Aorta (tissue), 5 donors: Measurements from ENCODE around the gene RSBN1. TPM values are rescaled to one million over a fixed set of nuclear protein-coding genes. Genes with fewer than 3 reads are reported as not detected.

ENCODE experiments used
- ATAC-seq: fragments of 200-7000 bp; cut with Tn5 transposase; one replicate; pipeline ENCODE4 v1.9.1; 2022; ENCODE audit warnings: moderate library complexity; ENCODE audit not compliant: low FRiP score
- DNase-seq, 2 donors: peaks; one replicate each; pipeline ENCODE4 v3.0.0-alpha.2; 2020
- H3K27ac ChIP-seq, 2 donors: one replicate each; pipeline ENCODE4 v1.5.1; 2013; ENCODE audit warnings: low read length in 2 of 2, mild to moderate bottlenecking in 2 of 2, moderate library complexity in 2 of 2, control low read depth in 1 of 2, inconsistent platforms in 1 of 2, low read depth in 1 of 2
- H3K27me3 ChIP-seq, 2 donors: one replicate each; pipeline ENCODE4 v1.6.1; 2013; ENCODE audit warnings: control low read depth in 1 of 2, low read length in 1 of 2, mild to moderate bottlenecking in 1 of 2, moderate library complexity in 1 of 2; ENCODE audit not compliant: insufficient read depth in 2 of 2, control insufficient read depth in 1 of 2
- H3K36me3 ChIP-seq, 2 donors: one replicate each; pipeline ENCODE4 v1.6.1; 2013; ENCODE audit warnings: control low read depth in 1 of 2, low read length in 1 of 2, mild to moderate bottlenecking in 1 of 2; ENCODE audit not compliant: insufficient read depth in 2 of 2, control insufficient read depth in 1 of 2
- H3K4me1 ChIP-seq, 2 donors: one replicate each; pipeline ENCODE4 v1.6.1; 2013; ENCODE audit warnings: low read length in 2 of 2, control low read depth in 1 of 2, mild to moderate bottlenecking in 1 of 2, moderate library complexity in 1 of 2; ENCODE audit not compliant: insufficient read depth in 2 of 2, control insufficient read depth in 1 of 2
- H3K4me3 ChIP-seq, 2 donors: one replicate each; pipeline ENCODE4 v1.5.1; 2013; ENCODE audit warnings: low read length in 2 of 2, control low read depth in 1 of 2, mild to moderate bottlenecking in 1 of 2
- H3K9me3 ChIP-seq: one replicate; pipeline ENCODE4 v1.6.1; 2013; ENCODE audit warnings: mild to moderate bottlenecking, low read length; ENCODE audit not compliant: control insufficient read depth
- WGBS, 2 donors: extraction: QIAGEN DNeasy Blood & Tissue Kit; methylation state at CpG; one replicate each; pipeline ENCODE4 v1.1.7; 2013; 5-methylcytosine and 5-hydroxymethylcytosine counted together
- intact Hi-C, 2 donors: fragments of 100-400 bp; cut with DNase I; formaldehyde crosslinking; loops; one replicate each; pipeline versions ENCODE4 v1.14.2 to v1.15.0; 2022
- polyA plus RNA-seq, 2 donors: library from polyadenylated mRNA; stranded (reverse); fragments of 200-250 nt; gene quantifications; one replicate each; pipeline ENCODE4 v1.2.3, GENCODE V29; 2013
- total RNA-seq, 2 donors: library from RNA; stranded (reverse); fragmentation: NEBNext Ultra II Directional; extraction: Animal tissue kit (Norgen Biotek cat#: 25700); gene quantifications; one replicate each; pipeline ENCODE4 v1.2.1, GENCODE V29; 2021
- donor health status: healthy with polysubstance abuse.
- donor health status: Bipolar disorder and iron deficiency.
- donor health status: DM: no; HTN: no; CAD: no.
- donor health status: DM: no; HTN: no; CAD: no.
- donor health status: DM: yes; HTN: yes; CAD: no.

RSBN1 gene
- total and polyA plus RNA-seq, 4 donors = 3.6 to 22.5 (median 11.1) TPM

- Histone ChIP-seq H3K27me3 (no peaks in the 10 kb centered on the region), H3K4me1 (peaks cover 1 to 3% of the 10 kb centered on the region in 2 donors), H3K27ac (no peak overlapping the region), H3K4me3 (no peak overlapping the region), H3K9me3 (no peaks in the 10 kb centered on the region), H3K36me3 (no peaks in the 10 kb centered on the region)
- 86 to 88% methylated on average over 4 of the region's 4 CpGs for WGBS, 2 donors
- ATAC-seq (no peak), DNase-seq (no peak)
- intact Hi-C loops = no loop called here
These were observed 3.7 kb downstream of the RSBN1 start for GRCh38 chr1:113808450-113809195.

GRCh38 chr1:113805639-113806038, 6.6 kb downstream of the RSBN1 start:
- intact Hi-C loops = no loop called here

GRCh38 chr1:113805256-113805531, 7.1 kb downstream of the RSBN1 start:
- DNase-seq = no peak
- Histone ChIP-seq H3K27me3 (no peaks in the 10 kb centered on the region), H3K4me1 (peaks cover 1 to 3% of the 10 kb centered on the region in 2 donors), H3K4me3 (no peak overlapping the region), H3K27ac (no peak overlapping the region), H3K9me3 (no peaks in the 10 kb centered on the region), H3K36me3 (no peaks in the 10 kb centered on the region)
- intact Hi-C loops = no loop called here
- WGBS, 2 donors = 95 to 96% methylated on average over 6 of the region's 6 CpGs
- no peak for ATAC-seq

More at GRCh38 chr1:113805639-113806038, 6.6 kb downstream of the RSBN1 start:
- no peaks in the 10 kb centered on the region for H3K27me3 ChIP-seq
- ATAC-seq = no peak
- H3K4me3 ChIP-seq = no peak overlapping the region
- H3K9me3 ChIP-seq = no peaks in the 10 kb centered on the region
- DNase-seq = no peak
- H3K36me3 ChIP-seq = no peaks in the 10 kb centered on the region
- peaks cover 1 to 3% of the 10 kb centered on the region in 2 donors for H3K4me1 ChIP-seq
- 94 to 95% methylated on average over 4 of the region's 4 CpGs for WGBS, 2 donors
- H3K27ac ChIP-seq = no peak overlapping the region

- ATAC-seq (peak; percentile 78), DNase-seq (no peak)
- Histone ChIP-seq H3K27ac (no peak overlapping the region), H3K27me3 (no peaks in the 10 kb centered on the region), H3K4me3 (no peak overlapping the region), H3K4me1 (peaks cover 0 to 3% of the 10 kb centered on the region in 2 donors), H3K9me3 (no peaks in the 10 kb centered on the region), H3K36me3 (no peaks in the 10 kb centered on the region)
- 52 to 54% methylated on average over 8 of the region's 8 CpGs for WGBS, 2 donors
- intact Hi-C loops = no loop called here
These were observed 7.6 kb downstream of the RSBN1 start for GRCh38 chr1:113804421-113805255.

GRCh38 chr1:113802367-113803007, 9.8 kb downstream of the RSBN1 start:
- ATAC-seq = no peak
- H3K27me3 ChIP-seq = no peaks in the 10 kb centered on the region
- H3K4me1 ChIP-seq = peaks cover 3 to 4% of the 10 kb centered on the region in 2 donors
- no peak overlapping the region for H3K4me3 ChIP-seq
- no peaks in the 10 kb centered on the region for H3K9me3 ChIP-seq
- H3K36me3 ChIP-seq = no peaks in the 10 kb centered on the region
- H3K27ac ChIP-seq = no peak overlapping the region
- DNase-seq = no peak
- intact Hi-C loops = no loop called here
- 98 to 100% methylated on average over 3 of the region's 3 CpGs for WGBS, 2 donors

- DNase-seq = no peak
- Histone ChIP-seq H3K27ac (no peak overlapping the region), H3K9me3 (no peaks in the 10 kb centered on the region), H3K36me3 (no peaks in the 10 kb centered on the region), H3K4me1 (peaks cover 3 to 4% of the 10 kb centered on the region in 2 donors), H3K4me3 (no peak overlapping the region), H3K27me3 (no peaks in the 10 kb centered on the region)
- 22 to 33% methylated on average over 3 of the region's 3 CpGs for WGBS, 2 donors
- no peak for ATAC-seq
- intact Hi-C loops = no loop called here
These were observed 11.8 kb downstream of the RSBN1 start for GRCh38 chr1:113800487-113800886.

- H3K9me3 ChIP-seq = no peaks in the 10 kb centered on the region
- DNase-seq = no peak
These were observed 14.8 kb downstream of the RSBN1 start for GRCh38 chr1:113797472-113797871.

GRCh38 chr1:113793878-113794834, 18.1 kb downstream of the RSBN1 start:
- DNase-seq = no peak
- H3K4me1 ChIP-seq = peaks cover 0 to 8% of the 10 kb centered on the region in 2 donors
- WGBS, 2 donors = 97 to 99% methylated on average over 9 of the region's 9 CpGs
- ATAC-seq = no peak
- H3K9me3 ChIP-seq = no peaks in the 10 kb centered on the region
- peaks cover 0 to 3% of the 10 kb centered on the region in 2 donors for H3K36me3 ChIP-seq
- no peaks in the 10 kb centered on the region for H3K27me3 ChIP-seq
- no peak overlapping the region for H3K4me3 ChIP-seq
- intact Hi-C loops = no loop called here
- H3K27ac ChIP-seq = peak overlapping the region in 1 of 2 donors; percentile 17

More at GRCh38 chr1:113797472-113797871, 14.8 kb downstream of the RSBN1 start:
- intact Hi-C loops = no loop called here
- no peak overlapping the region for H3K27ac ChIP-seq
- WGBS, 2 donors = 67% methylated on average over 4 of the region's 4 CpGs
- H3K4me1 ChIP-seq = peaks cover 0 to 8% of the 10 kb centered on the region in 2 donors
- ATAC-seq = no peak
- H3K36me3 ChIP-seq = no peaks in the 10 kb centered on the region
- H3K4me3 ChIP-seq = no peak overlapping the region
- H3K27me3 ChIP-seq = no peaks in the 10 kb centered on the region
